GM18951 (cell line): Measurements from ENCODE around the gene ELOVL1.

Experiments used
- POLR2A ChIP-seq: IDR thresholded peaks from 4 replicates; pipeline ENCODE4 v1.6.1; 2011; ENCODE audit warnings: mild to moderate bottlenecking; ENCODE audit not compliant: insufficient read length, insufficient read depth; ENCODE audit errors: extremely low read depth
- in situ Hi-C: fragments of 300-500 bp; cut with MboI; formaldehyde crosslinking; loops from one replicate; pipeline ENCODE4 v1.12.0; 2022; ENCODE audit warnings: low sequenced_read_pairs, mixed read lengths, inconsistent platforms; ENCODE audit not compliant: unreplicated experiment

The ELOVL1 gene

GRCh38 chr1:43354936-43355335 is 12.9 kb downstream of the ELOVL1 start:
- TF ChIP-seq POLR2A, result no peak
- in situ Hi-C loops, result loop anchor here (10.0 kb wide), 1 partner anchor 120 kb away; no protein-coding TSS in a partner anchor

- in situ Hi-C loops, result loop anchor here (10.0 kb wide), 1 partner anchor 120 kb away; no protein-coding TSS in a partner anchor
- no peak for TF ChIP-seq POLR2A
Measured at GRCh38 chr1:43354471-43354870, 13.3 kb downstream of the ELOVL1 start.

GRCh38 chr1:43352881-43353280 is 14.9 kb downstream of the ELOVL1 start:
- no peak for TF ChIP-seq POLR2A
- in situ Hi-C loops, result loop anchor here (10.0 kb wide), 1 partner anchor 118 kb away; no protein-coding TSS in a partner anchor

- in situ Hi-C loops, result loop anchor here (10.0 kb wide), 1 partner anchor 118 kb away; no protein-coding TSS in a partner anchor
- TF ChIP-seq POLR2A, result no peak
Measured at GRCh38 chr1:43352351-43352705, 15.5 kb downstream of the ELOVL1 start.

GRCh38 chr1:43351421-43352350 is 16.1 kb downstream of the ELOVL1 start:
- in situ Hi-C loops, result loop anchor here (10.0 kb wide), 1 partner anchor 117 kb away; no protein-coding TSS in a partner anchor

GRCh38 chr1:43350976-43351375 is 16.8 kb downstream of the ELOVL1 start:
- in situ Hi-C loops, result loop anchor here (10.0 kb wide), 1 partner anchor 116 kb away; no protein-coding TSS in a partner anchor
- no peak for TF ChIP-seq POLR2A

More at GRCh38 chr1:43351421-43352350, 16.1 kb downstream of the ELOVL1 start:
- no peak for TF ChIP-seq POLR2A

- in situ Hi-C loops, result loop anchor here (10.0 kb wide), 1 partner anchor 115 kb away; no protein-coding TSS in a partner anchor
- TF ChIP-seq POLR2A, result no peak
Measured at GRCh38 chr1:43349594-43350306, 18.1 kb downstream of the ELOVL1 start.

GRCh38 chr1:43348809-43349593 is 18.8 kb downstream of the ELOVL1 start:
- in situ Hi-C loops, result no loop called here
- TF ChIP-seq POLR2A, result peak; percentile 44

GRCh38 chr1:43348343-43348808 is 19.4 kb downstream of the ELOVL1 start:
- TF ChIP-seq POLR2A, result no peak
- in situ Hi-C loops, result no loop called here

- in situ Hi-C loops, result no loop called here
Measured at GRCh38 chr1:43346636-43347035, 21.2 kb downstream of the ELOVL1 start.

GRCh38 chr1:43345120-43345519 is 22.7 kb downstream of the ELOVL1 start:
- TF ChIP-seq POLR2A, result no peak
- in situ Hi-C loops, result no loop called here

More at GRCh38 chr1:43346636-43347035, 21.2 kb downstream of the ELOVL1 start:
- TF ChIP-seq POLR2A, result no peak

GRCh38 chr1:43344267-43344850 is 23.5 kb downstream of the ELOVL1 start:
- TF ChIP-seq POLR2A, result no peak
- in situ Hi-C loops, result no loop called here
